ENCODE results near the gene TXNDC17.

Gene TXNDC17

GRCh38 chr17:6641247-6641863 is 495 bp downstream of the TXNDC17 start:
- TF ChIP-seq CTCF (IDR thresholded peaks at IDR 0.05; ENCODE audit: insufficient read depth, low read depth, low read length, missing control alignments) = no peak
- DNase-seq (ENCODE audit: low read depth) = no peak
- H3K4me3 ChIP-seq (ENCODE audit: low read depth, low read length) = peak overlapping the region; percentile 96

- H3K4me3 ChIP-seq (ENCODE audit: low read depth, low read length) = no peak overlapping the region
- TF ChIP-seq CTCF (IDR thresholded peaks at IDR 0.05; ENCODE audit: insufficient read depth, low read depth, low read length, missing control alignments) = no peak
- DNase-seq (ENCODE audit: low read depth) = no peak
These were observed 1.7 kb downstream of the TXNDC17 start for GRCh38 chr17:6642592-6642991.

GRCh38 chr17:6643451-6644125 is 2.7 kb downstream of the TXNDC17 start:
- no peak for TF ChIP-seq CTCF (IDR thresholded peaks at IDR 0.05; ENCODE audit: insufficient read depth, low read depth, low read length, missing control alignments)
- DNase-seq (ENCODE audit: low read depth) = no peak
- no peak overlapping the region for H3K4me3 ChIP-seq (ENCODE audit: low read depth, low read length)

DNA sequence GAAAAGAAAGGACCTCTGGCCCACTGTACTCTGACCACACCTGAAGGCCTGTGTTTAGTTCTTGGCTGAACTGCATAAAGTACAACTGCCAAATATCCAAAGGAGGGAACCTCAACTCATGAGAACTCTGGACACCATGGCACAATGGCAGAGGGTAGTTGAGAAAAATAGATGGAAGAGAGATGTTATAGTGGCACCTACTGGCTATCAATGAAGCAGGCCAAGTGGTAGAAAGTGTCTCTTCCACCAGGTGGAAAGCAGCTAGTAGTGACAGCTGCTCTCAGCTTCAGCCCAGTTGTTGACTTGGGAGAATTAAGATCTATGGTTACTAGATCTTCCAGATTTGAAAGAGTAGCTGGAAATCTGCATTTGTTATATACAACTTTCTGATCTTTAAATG is 7.3 kb downstream of the TXNDC17 start:
- H3K4me3 ChIP-seq (ENCODE audit: low read depth, low read length) = no peak overlapping the region
- peak; percentile 28 for TF ChIP-seq CTCF (IDR thresholded peaks at IDR 0.05; ENCODE audit: insufficient read depth, low read depth, low read length, missing control alignments)
- DNase-seq (ENCODE audit: low read depth) = no peak

GRCh38 chr17:6651354-6651918 is 10.6 kb downstream of the TXNDC17 start, which contains the start of the genes C17orf100 and MED31:
C17orf100 (plus strand) TSS chr17:6651762; CDS start chr17:6651914, 152 bp downstream.
MED31 (minus strand) TSS chr17:6651605; CDS start chr17:6651528, 77 bp downstream.
- TF ChIP-seq CTCF (IDR thresholded peaks at IDR 0.05; ENCODE audit: insufficient read depth, low read depth, low read length, missing control alignments) = no peak
- H3K4me3 ChIP-seq (ENCODE audit: low read depth, low read length) = peak within 1 kb of the TSS; percentile 99
- peak; percentile 96 for DNase-seq (ENCODE audit: low read depth)

- H3K4me3 ChIP-seq (ENCODE audit: low read depth, low read length) = peak overlapping the region; percentile 99
- DNase-seq (ENCODE audit: low read depth) = peak; percentile 26
- no peak for TF ChIP-seq CTCF (IDR thresholded peaks at IDR 0.05; ENCODE audit: insufficient read depth, low read depth, low read length, missing control alignments)
These were observed 11.1 kb downstream of the TXNDC17 start for GRCh38 chr17:6651919-6652452.

Measured in GM12865 (cell line).